GM12878 (cell line): ENCODE data around the gene METTL5. TPM values are rescaled to one million over a fixed set of nuclear protein-coding genes. Genes with fewer than 3 reads are reported as not detected.

Experiments
- ATAC-seq: fragments of 200-7000 bp; cut with Tn5 transposase; 3 replicates; pipeline ENCODE4 v1.9.1; 2020; ENCODE audit warnings: mild to moderate bottlenecking, moderate library complexity
- BruUV-seq: library from RNA; stranded (reverse); fragments of 400-500 nt; replicated peaks from 2 replicates; lab custom pipeline; 2021; lab: Mats Ljungman, UMichigan
- CTCF ChIA-PET: fragments of 300-600 bp; sonication (Branson Sonifier 250); formaldehyde crosslinking; extraction: SDS; loops from one replicate; lab custom pipeline; 2021; ENCODE audit warnings: inconsistent platforms; lab: Yijun Ruan, JAX
- POLR2A ChIA-PET: fragments of 350-600 bp; formaldehyde crosslinking; extraction: SDS; loops from one replicate; lab custom pipeline; 2021; ENCODE audit warnings: inconsistent platforms; lab: Charles Lee
- RAD21 ChIA-PET: fragments of 300-600 bp; sonication (Branson Sonifier 250); formaldehyde crosslinking; loops from one replicate; lab custom pipeline; 2023; ENCODE audit warnings: antibody characterized with exemption; ENCODE audit not compliant: unreplicated experiment; lab: Charles Lee
- SMC1A ChIA-PET: fragments of 300-600 bp; sonication (Branson Sonifier 250); formaldehyde crosslinking; loops from one replicate; lab custom pipeline; 2023; ENCODE audit not compliant: unreplicated experiment, uncharacterized antibody; lab: Charles Lee
- DNase-seq: peaks from one replicate; pipeline ENCODE4 v3.0.0-alpha.2; 2011; ENCODE audit warnings: low read depth, low spot score
- FAIRE-seq: peaks from 3 replicates; lab custom pipeline; 2011; peaks lifted over from hg19 to GRCh38; lab: Jason Lieb, UNC
- H2AFZ ChIP-seq: 2 replicates; pipeline ENCODE4 v1.6.0; 2011; ENCODE audit warnings: low read depth, low read length, control low read depth; ENCODE audit not compliant: control insufficient read depth
- H3K27ac ChIP-seq: 2 replicates; pipeline ENCODE4 v1.5.1; 2011; ENCODE audit warnings: control low read depth; ENCODE audit not compliant: control insufficient read depth, insufficient read depth
- H3K27me3 ChIP-seq, 2 experiments: replicated peaks in 1 of 2; 2 replicates each; pipeline versions ENCODE4 v1.6.0 to v1.6.1; 2011; ENCODE audit warnings: low read length in 1 of 2; ENCODE audit not compliant: control insufficient read depth in 2 of 2, insufficient read depth in 2 of 2
- H3K36me3 ChIP-seq, 2 experiments: 2 replicates each; pipeline ENCODE4 v1.5.1; 2011; ENCODE audit warnings: low read length in 1 of 2; ENCODE audit not compliant: control insufficient read depth in 2 of 2, insufficient read depth in 2 of 2
- H3K4me1 ChIP-seq: 2 replicates; pipeline ENCODE4 v1.6.1; 2011; ENCODE audit warnings: mild to moderate bottlenecking, low read length, moderate library complexity, mixed read lengths; ENCODE audit not compliant: control insufficient read depth, insufficient read depth
- H3K4me2 ChIP-seq: 2 replicates; pipeline ENCODE4 v1.6.0; 2011; ENCODE audit warnings: control low read depth; ENCODE audit not compliant: control insufficient read depth, insufficient read depth
- H3K4me3 ChIP-seq: fragments of 200-600 bp; sonication (generic); 2 replicates; pipeline ENCODE4 v1.5.1; 2016
- H3K79me2 ChIP-seq: 2 replicates; pipeline ENCODE4 v1.6.0; 2011; ENCODE audit warnings: low read length; ENCODE audit not compliant: control insufficient read depth, insufficient read depth
- H3K9ac ChIP-seq: 2 replicates; pipeline ENCODE4 v1.8.0; 2011; ENCODE audit warnings: low read length, control low read depth, mixed read lengths; ENCODE audit not compliant: control insufficient read depth, insufficient read depth
- H3K9me3 ChIP-seq: replicated peaks from 3 replicates; pipeline ENCODE4 v1.5.1; 2011; ENCODE audit warnings: mild to moderate bottlenecking, low read length; ENCODE audit not compliant: control insufficient read depth, insufficient read depth
- H4K20me1 ChIP-seq: 2 replicates; pipeline ENCODE4 v1.6.0; 2011; ENCODE audit not compliant: control insufficient read depth, insufficient read depth
- HDGF ChIP-seq: fragments of 450-650 bp; IDR thresholded peaks from 2 replicates; pipeline ENCODE4 v1.6.1; 2016; ENCODE audit warnings: antibody characterized with exemption
- MYC ChIP-seq: IDR thresholded peaks from 2 replicates; pipeline ENCODE4 v1.6.1; 2011; ENCODE audit warnings: mild to moderate bottlenecking, low read length, moderate library complexity, inconsistent platforms; ENCODE audit not compliant: insufficient read depth, insufficient replicate concordance, insufficient read length, severe bottlenecking
- NFYA ChIP-seq: IDR thresholded peaks from 2 replicates; pipeline ENCODE4 v1.6.1; 2011; ENCODE audit warnings: low read depth, mild to moderate bottlenecking, low read length, improper control_type of control experiment, borderline replicate concordance
- NKRF ChIP-seq: fragments of 450-650 bp; conservative IDR thresholded peaks from 2 replicates; pipeline ENCODE4 v1.6.1; 2017; ENCODE audit warnings: mild to moderate bottlenecking, moderate library complexity
- WGBS: methylation state at CpG from one replicate; pipeline ENCODE4 v1.1.6; 2016; ENCODE audit warnings: low lambda C conversion rate; ENCODE audit not compliant: insufficient replicate concordance, insufficient coverage; ENCODE audit errors: missing lambda C conversion rate; 5-methylcytosine and 5-hydroxymethylcytosine counted together
- in situ Hi-C: fragments of 300-500 bp; cut with MboI; formaldehyde crosslinking; loops from 9 replicates; pipeline ENCODE4 v1.14.3; 2018; ENCODE audit warnings: mixed read lengths
- intact Hi-C: fragments of 100-400 bp; cut with micrococcal nuclease; formaldehyde crosslinking; loops from one replicate; pipeline ENCODE4 v1.14.2; 2022; ENCODE audit not compliant: unreplicated experiment
- polyA plus RNA-seq, 11 experiments: library from polyadenylated mRNA; depleted of rRNA in 4 of 11; unstranded in 6 of 11; stranded (reverse) in 5 of 11; fragments of >200 nt; fragmentation: Nextera tagmentation in 4 of 11; fragmentation: Illumina TruSeq in 1 of 11; extraction: Ambion mirVana in 4 of 11; extraction: Trizol in 1 of 11; gene quantifications; 1 replicate in 1 of 11; 2 replicates in 10 of 11; pipeline versions ENCODE4 v1.2.1 to v1.2.3, GENCODE V29; 2011 to 2016; ENCODE audit warnings: inconsistent platforms in 2 of 11, missing spikeins in 2 of 11, low read depth in 1 of 11
- total RNA-seq, 4 experiments: library from RNA; depleted of rRNA in 3 of 4; stranded (reverse); fragments of >200 nt in 3 of 4; fragmentation: Illumina TruSeq in 1 of 4; extraction: Trizol in 1 of 4; gene quantifications; 2 replicates each; pipeline versions ENCODE4 v1.2.1 to v1.2.3, GENCODE V29; 2013 to 2021
- TF ChIP-seq, protein P1 (sequence below): IDR thresholded peaks from 2 replicates; pipeline ENCODE4 v1.6.1; 2011; ENCODE audit warnings: borderline replicate concordance, low read depth, mild to moderate bottlenecking, moderate library complexity, mixed read lengths, low read length; ENCODE audit not compliant: insufficient read depth; ENCODE audit errors: extremely low read length

METTL5 gene
- total and polyA plus RNA-seq, 10 of the 15 experiments (the other 5 are each of a cell fraction or from before 2014, with no cell fraction given): 55.0 to 204 (median 87.4) TPM

DNA sequence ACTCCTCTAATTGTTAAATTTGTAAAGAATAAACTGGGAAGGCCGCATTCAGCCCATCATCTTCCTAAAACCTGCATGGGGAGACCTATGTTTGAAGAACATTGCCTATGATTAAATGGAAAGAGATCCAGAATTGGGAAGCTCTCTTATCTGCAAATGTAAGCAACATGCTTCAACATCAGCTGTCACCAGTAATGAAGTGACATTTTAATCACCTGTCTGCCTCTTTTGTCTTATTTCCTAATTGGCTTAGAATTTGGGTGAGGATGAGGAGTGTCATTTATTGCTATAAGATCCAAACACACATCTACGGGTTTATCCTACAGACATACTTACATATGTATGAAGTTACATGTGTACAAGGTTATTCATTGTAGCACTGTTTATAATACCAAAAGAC, 52.1 kb downstream of the METTL5 start:
- DNase-seq: no peak
- peaks cover 0 to 7% of the 10 kb centered on the region in 2 experiments; a peak in 1 of 4 replicates for H3K27me3 ChIP-seq
- H2AFZ ChIP-seq: no peak overlapping the region
- no peak overlapping the region for H3K4me3 ChIP-seq
- H3K9ac ChIP-seq: no peak overlapping the region
- in situ Hi-C loops (no loop called here), intact Hi-C loops (no loop called here)
- CTCF ChIA-PET: no interaction called here
- RAD21 ChIA-PET: no interaction called here
- WGBS: 97% methylated on average over 2 of the region's 2 CpGs
- H4K20me1 ChIP-seq: no peaks in the 10 kb centered on the region
- BruUV-seq: no TSS peak
- H3K4me2 ChIP-seq: no peak overlapping the region
- POLR2A ChIA-PET: no interaction called here
- SMC1A ChIA-PET: interaction anchor here (1.0 to 1.3 kb wide), 2 partner anchors 12 to 18 kb away, joined by 4 to 5 read pairs; no protein-coding TSS in a partner anchor
- H3K4me1 ChIP-seq: no peaks in the 10 kb centered on the region; the same call in 1 of the 2 replicates
- TF ChIP-seq MYC: no peak
- TF ChIP-seq, protein P1, sequence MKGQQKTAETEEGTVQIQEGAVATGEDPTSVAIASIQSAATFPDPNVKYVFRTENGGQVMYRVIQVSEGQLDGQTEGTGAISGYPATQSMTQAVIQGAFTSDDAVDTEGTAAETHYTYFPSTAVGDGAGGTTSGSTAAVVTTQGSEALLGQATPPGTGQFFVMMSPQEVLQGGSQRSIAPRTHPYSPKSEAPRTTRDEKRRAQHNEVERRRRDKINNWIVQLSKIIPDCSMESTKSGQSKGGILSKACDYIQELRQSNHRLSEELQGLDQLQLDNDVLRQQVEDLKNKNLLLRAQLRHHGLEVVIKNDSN: no peak
- no peak for TF ChIP-seq NKRF
- no peak for TF ChIP-seq NFYA
- TF ChIP-seq HDGF: no peak
- TF ChIP-seq, all 136 proteins: peak for 0
- H3K36me3 ChIP-seq: no peaks in the 10 kb centered on the region
- no peaks in the 10 kb centered on the region; the same call in 2 of the 3 replicates for H3K9me3 ChIP-seq
- no peaks in the 10 kb centered on the region for H3K79me2 ChIP-seq
- no peak for FAIRE-seq
- no peak overlapping the region for H3K27ac ChIP-seq
- no peak for ATAC-seq
